HCT116 (cell line): ENCODE data around the gene TESK1. TPM values are rescaled to one million over a fixed set of nuclear protein-coding genes. Genes with fewer than 3 reads are reported as not detected.

Experiments used
- ATAC-seq: fragments of 200-7000 bp; cut with Tn5 transposase; 2 replicates; pipeline ENCODE4 v1.9.1; 2020; ENCODE audit warnings: mild to moderate bottlenecking, moderate library complexity
- BruUV-seq: library from RNA; stranded (reverse); fragments of 400-500 nt; replicated peaks from 2 replicates; lab custom pipeline; 2021; lab: Mats Ljungman, UMichigan
- CTCF ChIA-PET: fragments of 300-600 bp; sonication (Branson Sonifier 250); formaldehyde crosslinking; loops from one replicate; lab custom pipeline; 2021; ENCODE audit warnings: antibody characterized with exemption; lab: Charles Lee
- POLR2A ChIA-PET: fragments of 300-600, 350-600 bp; sonication (Branson Sonifier 250); formaldehyde crosslinking; loops from one replicate; lab custom pipeline; 2021; ENCODE audit warnings: antibody characterized with exemption; lab: Charles Lee
- RAD21 ChIA-PET, 2 experiments: fragments of 300-600 bp; sonication (Branson Sonifier 250); formaldehyde crosslinking; loops; one replicate each; lab custom pipeline; 2023; ENCODE audit warnings: low total read pairs in 2 of 2; ENCODE audit not compliant: uncharacterized antibody in 2 of 2, unreplicated experiment in 2 of 2, low non-redundant PET in 1 of 2; lab: Charles Lee
- DNase-seq: peaks from one replicate; pipeline ENCODE4 v3.0.0-alpha.2; 2010; ENCODE audit warnings: low read depth, low spot score
- H2AFZ ChIP-seq: fragments of 200-600 bp; shearing (Covaris generic), sonication (generic); 2 replicates; pipeline ENCODE4 v1.6.1; 2017; ENCODE audit warnings: low read depth, mixed run types, mixed read lengths, antibody characterized with exemption, low read length; ENCODE audit not compliant: poor library complexity, severe bottlenecking
- H3K27ac ChIP-seq: 2 replicates; pipeline ENCODE4 v1.5.1; 2012; ENCODE audit warnings: low read depth, low read length
- H3K27me3 ChIP-seq: fragments of 200-600 bp; sonication (generic); 2 replicates; pipeline ENCODE4 v1.6.1; 2016; ENCODE audit warnings: mixed run types, low read length, mixed read lengths; ENCODE audit not compliant: insufficient read depth
- H3K36me3 ChIP-seq, 2 experiments: fragments of 200-500 bp in 1 of 2; fragments of 200-600 bp in 1 of 2; sonication (Bioruptor generic) in 1 of 2; sonication (generic) in 1 of 2; 2 replicates each; pipeline versions ENCODE4 v1.5.1 to v1.6.1; 2014 to 2016; ENCODE audit warnings: low read length in 2 of 2, inconsistent platforms in 1 of 2, mixed read lengths in 1 of 2, mixed run types in 1 of 2; ENCODE audit not compliant: insufficient read depth in 2 of 2, control insufficient read depth in 1 of 2
- H3K4me1 ChIP-seq, 2 experiments: fragments of 200-600 bp in 1 of 2; sonication (generic) in 1 of 2; 2 replicates each; pipeline versions ENCODE4 v1.5.1 to v1.6.1; 2012 to 2017; ENCODE audit warnings: low read length in 2 of 2, inconsistent platforms in 1 of 2, mild to moderate bottlenecking in 1 of 2, mixed read lengths in 1 of 2, mixed run types in 1 of 2, moderate library complexity in 1 of 2; ENCODE audit not compliant: insufficient read depth in 2 of 2, control insufficient read depth in 1 of 2
- H3K4me2 ChIP-seq: fragments of 200-600 bp; sonication (generic); 2 replicates; pipeline ENCODE4 v1.6.1; 2017; ENCODE audit warnings: mixed run types, low read length, mixed read lengths
- H3K4me3 ChIP-seq, 2 experiments: fragments of 200-600 bp in 1 of 2; sonication (generic) in 1 of 2; replicated peaks in 1 of 2; 2 replicates each; pipeline ENCODE4 v1.5.1; 2011 to 2016; ENCODE audit warnings: low read length in 2 of 2, control low read depth in 1 of 2, low read depth in 1 of 2, mild to moderate bottlenecking in 1 of 2, mixed read lengths in 1 of 2, mixed run types in 1 of 2
- H3K79me2 ChIP-seq: fragments of 200-600 bp; sonication (generic); 2 replicates; pipeline ENCODE4 v1.6.1; 2017; ENCODE audit warnings: mild to moderate bottlenecking, mixed run types, low read length, moderate library complexity, mixed read lengths; ENCODE audit not compliant: insufficient read depth
- H3K9ac ChIP-seq: fragments of 200-600 bp; sonication (generic); 2 replicates; pipeline ENCODE4 v1.6.1; 2016; ENCODE audit warnings: low read length, mixed read lengths
- H3K9me2 ChIP-seq: fragments of 200-600 bp; sonication (generic), shearing (Covaris generic); 2 replicates; pipeline ENCODE4 v1.6.1; 2017; ENCODE audit warnings: mixed run types, mild to moderate bottlenecking, moderate library complexity; ENCODE audit not compliant: insufficient read depth
- H3K9me3 ChIP-seq, 2 experiments: fragments of 200-500 bp in 1 of 2; fragments of 200-600 bp in 1 of 2; sonication (Bioruptor generic) in 1 of 2; sonication (generic) in 1 of 2; 2 replicates each; pipeline ENCODE4 v1.6.1; 2014 to 2017; ENCODE audit warnings: low read length in 2 of 2, mixed read lengths in 2 of 2, inconsistent platforms in 1 of 2, low read depth in 1 of 2, mild to moderate bottlenecking in 1 of 2, mixed run types in 1 of 2, moderate library complexity in 1 of 2; ENCODE audit not compliant: control insufficient read depth in 1 of 2, insufficient read depth in 1 of 2
- H4K20me1 ChIP-seq: fragments of 200-600 bp; sonication (generic), shearing (Covaris generic); 2 replicates; pipeline ENCODE4 v1.6.1; 2017; ENCODE audit warnings: mixed run types, mild to moderate bottlenecking, moderate library complexity; ENCODE audit not compliant: insufficient read depth
- ATF3 ChIP-seq: IDR thresholded peaks from 2 replicates; pipeline ENCODE4 v1.6.1; 2012
- CBX3 ChIP-seq: IDR thresholded peaks from 2 replicates; pipeline ENCODE4 v1.6.1; 2012; ENCODE audit warnings: low read depth
- CEBPB ChIP-seq: IDR thresholded peaks from 2 replicates; pipeline ENCODE4 v1.6.1; 2012; ENCODE audit warnings: low read depth
- CTCF ChIP-seq, 3 experiments: fragments of 200-600 bp in 1 of 3; sonication (generic) in 1 of 3; IDR thresholded peaks in 2 of 3; conservative IDR thresholded peaks in 1 of 3; 2 replicates each; pipeline ENCODE4 v1.5.1; 2012 to 2017; ENCODE audit warnings: low read depth in 2 of 3, low read length in 2 of 3, antibody characterized with exemption in 1 of 3, borderline replicate concordance in 1 of 3, control low read depth in 1 of 3, mild to moderate bottlenecking in 1 of 3, mixed read lengths in 1 of 3, mixed run types in 1 of 3, moderate library complexity in 1 of 3; ENCODE audit not compliant: insufficient read depth in 1 of 3
- EGR1 ChIP-seq: IDR thresholded peaks from 2 replicates; pipeline ENCODE4 v1.6.1; 2012; ENCODE audit warnings: low read depth
- ELF1 ChIP-seq: IDR thresholded peaks from 2 replicates; pipeline ENCODE4 v1.6.1; 2012; ENCODE audit warnings: low read depth, borderline replicate concordance
- EZH2phosphoT487 ChIP-seq: fragments of 200-600 bp; IDR thresholded peaks from 2 replicates; pipeline ENCODE4 v1.6.1; 2018; ENCODE audit warnings: antibody characterized with exemption, borderline replicate concordance
- JUND ChIP-seq: IDR thresholded peaks from 2 replicates; pipeline ENCODE4 v1.6.1; 2012
- MAX ChIP-seq: IDR thresholded peaks from 2 replicates; pipeline ENCODE4 v1.6.1; 2012
- POLR2A ChIP-seq: IDR thresholded peaks from 2 replicates; pipeline ENCODE4 v1.7.0; 2011; ENCODE audit warnings: borderline replicate concordance; ENCODE audit not compliant: insufficient read depth, insufficient read length; ENCODE audit errors: extremely low read depth
- POLR2AphosphoS5 ChIP-seq: IDR thresholded peaks from 2 replicates; pipeline ENCODE4 v1.6.1; 2011; ENCODE audit warnings: mild to moderate bottlenecking, low read depth, low read length, moderate library complexity
- REST ChIP-seq: IDR thresholded peaks from 2 replicates; pipeline ENCODE4 v1.6.1; 2012; ENCODE audit warnings: low read depth
- SIN3A ChIP-seq: IDR thresholded peaks from 2 replicates; pipeline ENCODE4 v1.6.1; 2012; ENCODE audit warnings: low read depth
- SP1 ChIP-seq: IDR thresholded peaks from 2 replicates; pipeline ENCODE4 v1.6.1; 2012; ENCODE audit warnings: low read depth
- YY1 ChIP-seq: IDR thresholded peaks from 2 replicates; pipeline ENCODE4 v1.6.1; 2011; ENCODE audit warnings: low read length, low read depth, moderate library complexity, mild to moderate bottlenecking; ENCODE audit not compliant: insufficient replicate concordance; ENCODE audit errors: extremely low read depth
- ZBTB33 ChIP-seq: IDR thresholded peaks from 2 replicates; pipeline ENCODE4 v1.6.1; 2011; ENCODE audit warnings: mild to moderate bottlenecking, low read length, moderate library complexity; ENCODE audit not compliant: insufficient replicate concordance; ENCODE audit errors: extremely low read depth
- ZFX ChIP-seq: fragments of 450-650 bp; IDR thresholded peaks from 2 replicates; pipeline ENCODE4 v1.6.1; 2017
- ZNF274 ChIP-seq: fragments of 200-500 bp; sonication (Bioruptor generic); IDR thresholded peaks from 2 replicates; pipeline ENCODE4 v1.6.1; 2014; ENCODE audit warnings: mild to moderate bottlenecking, low read depth, low read length, inconsistent platforms
- intact Hi-C: fragments of 100-400 bp; cut with micrococcal nuclease; formaldehyde crosslinking; loops from 2 replicates; pipeline ENCODE4 v1.10.0; 2022
- total RNA-seq: library from RNA; stranded (reverse); gene quantifications from one replicate; pipeline ENCODE4 v1.2.1, GENCODE V29; 2021; ENCODE audit not compliant: unreplicated experiment

Gene TESK1
- total RNA-seq, 1 experiment from 2014 or later: 26.6 TPM

GRCh38 chr9:35575478-35575877 lies 29.6 kb upstream of the TESK1 start:
- H3K4me1 ChIP-seq: peaks cover 4% of the 10 kb centered on the region in 2 experiments; a peak in 1 of 4 replicates
- RAD21 ChIA-PET: no interaction called here
- ATAC-seq: no peak
- H4K20me1 ChIP-seq: no peaks in the 10 kb centered on the region
- no peaks in the 10 kb centered on the region for H3K9me3 ChIP-seq
- TF ChIP-seq ELF1 (no peak), MAX (no peak), SIN3A (no peak), EGR1 (no peak), ZNF274 (no peak), EZH2phosphoT487 (no peak), SP1 (no peak), ZBTB33 (no peak), POLR2AphosphoS5 (no peak), CTCF (IDR thresholded peaks at IDR 0.05 in 2 of 3, conservative IDR thresholded peaks at IDR 0.05 in 1 of 3; ENCODE audit: borderline replicate concordance in 1 of 3, insufficient read depth in 1 of 3, low read depth in 2 of 3, low read length in 2 of 3) (no peak), POLR2A (no peak), ATF3 (no peak), JUND (no peak), YY1 (no peak), CBX3 (no peak), ZFX (no peak), REST (no peak), CEBPB (no peak)
- POLR2A ChIA-PET: no interaction called here
- no peaks in the 10 kb centered on the region for H3K27me3 ChIP-seq
- H3K36me3 ChIP-seq: no peaks in the 10 kb centered on the region
- no peak overlapping the region for H3K4me3 ChIP-seq
- H3K79me2 ChIP-seq: no peaks in the 10 kb centered on the region
- H3K4me2 ChIP-seq: no peak overlapping the region
- H3K9ac ChIP-seq: no peak overlapping the region
- DNase-seq: no peak
- no peak overlapping the region for H3K27ac ChIP-seq
- BruUV-seq: no TSS peak
- intact Hi-C loops: no loop called here
- H3K9me2 ChIP-seq: no peaks in the 10 kb centered on the region
- H2AFZ ChIP-seq: no peak overlapping the region
- CTCF ChIA-PET: no interaction called here
